SJCRH30 (cell line): ENCODE measurements around the gene RRAS2. TPM values are rescaled to one million over a fixed set of nuclear protein-coding genes. Genes with fewer than 3 reads are reported as not detected.

Experiments
- DNase-seq, 2 experiments: peaks; one replicate each; pipeline ENCODE4 v3.0.0-alpha.2; 2015 to 2020
- H3K27ac ChIP-seq: fragments of 250-450 bp; sonication (Bioruptor Pico); 2 replicates; pipeline ENCODE4 v1.5.1; 2020; ENCODE audit warnings: mild to moderate bottlenecking, moderate library complexity
- H3K27me3 ChIP-seq: fragments of 250-450 bp; sonication (Bioruptor Pico); 2 replicates; pipeline ENCODE4 v1.5.1; 2020; ENCODE audit warnings: mild to moderate bottlenecking, moderate library complexity
- H3K36me3 ChIP-seq: fragments of 250-450 bp; sonication (Bioruptor Pico); 2 replicates; pipeline ENCODE4 v1.5.1; 2020; ENCODE audit warnings: mild to moderate bottlenecking, moderate library complexity
- H3K4me1 ChIP-seq: fragments of 250-450 bp; sonication (Bioruptor Pico); 2 replicates; pipeline ENCODE4 v1.5.1; 2020; ENCODE audit warnings: mild to moderate bottlenecking, moderate library complexity
- H3K4me3 ChIP-seq: fragments of 250-450 bp; sonication (Bioruptor Pico); 2 replicates; pipeline ENCODE4 v1.5.1; 2020; ENCODE audit warnings: mild to moderate bottlenecking, moderate library complexity
- H3K9me3 ChIP-seq: fragments of 250-450 bp; sonication (Bioruptor Pico); replicated peaks from 2 replicates; pipeline ENCODE4 v1.5.1; 2020; ENCODE audit warnings: mild to moderate bottlenecking, moderate library complexity
- total RNA-seq: library from RNA; depleted of rRNA; stranded (reverse); fragments of >200 nt; shearing (Covaris generic); gene quantifications from 2 replicates; pipeline ENCODE4 v1.2.3, GENCODE V29; 2014; rRNA removed

The RRAS2 gene
- total RNA-seq, 1 experiment from 2014 or later = 93.0 TPM

DNA sequence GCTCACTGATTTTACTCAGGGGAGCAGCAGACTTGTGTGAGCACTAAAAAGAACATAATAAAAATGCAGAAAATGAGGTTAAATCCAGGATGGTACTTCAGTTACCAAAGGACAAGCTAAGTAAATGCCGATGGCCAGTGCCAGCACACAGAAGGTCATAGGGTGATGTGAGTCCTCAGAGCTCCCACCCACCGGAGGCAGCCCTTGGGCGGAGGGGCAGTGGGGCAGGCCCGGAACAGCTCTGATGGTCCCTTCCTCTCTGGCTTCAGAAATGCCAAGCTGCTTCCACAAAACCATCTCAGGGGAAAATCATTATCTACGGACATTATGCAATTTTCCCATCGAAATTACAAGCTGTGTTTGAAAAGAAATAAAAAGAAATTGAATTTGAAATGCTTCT, 124.5 kb downstream of the RRAS2 start:
- Histone ChIP-seq H3K9me3 (no peaks in the 10 kb centered on the region), H3K27me3 (peaks cover 30% of the 10 kb centered on the region; the same call in 1 of the 2 replicates), H3K36me3 (no peaks in the 10 kb centered on the region), H3K4me3 (no peak overlapping the region), H3K4me1 (no peaks in the 10 kb centered on the region), H3K27ac (no peak overlapping the region)
- no peak for DNase-seq

DNA sequence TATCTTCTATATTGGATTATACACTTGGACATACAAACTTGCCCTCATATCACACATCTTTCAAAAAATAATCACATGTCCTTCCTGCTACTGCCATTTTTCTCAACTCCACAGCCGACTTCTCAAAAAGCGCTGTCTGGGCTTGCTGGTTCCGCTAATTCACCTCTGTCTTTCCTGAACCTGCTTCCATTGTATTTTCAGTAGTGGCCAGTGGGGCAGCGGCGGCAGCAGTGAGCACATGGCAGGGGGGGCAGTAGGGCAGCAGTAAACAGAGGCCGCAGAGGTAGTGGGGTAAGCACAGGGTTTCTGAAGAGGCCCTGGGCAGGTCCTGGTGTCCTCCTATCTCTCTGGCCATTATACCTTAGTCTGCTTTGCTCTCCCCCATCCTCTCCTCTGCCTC, 126.3 kb downstream of the RRAS2 start:
- H3K27ac ChIP-seq = no peak overlapping the region
- H3K27me3 ChIP-seq = peaks cover 33% of the 10 kb centered on the region; the same call in 1 of the 2 replicates
- DNase-seq = no peak
- no peak overlapping the region for H3K4me3 ChIP-seq
- no peaks in the 10 kb centered on the region for H3K4me1 ChIP-seq
- no peaks in the 10 kb centered on the region for H3K9me3 ChIP-seq
- no peaks in the 10 kb centered on the region for H3K36me3 ChIP-seq

DNA sequence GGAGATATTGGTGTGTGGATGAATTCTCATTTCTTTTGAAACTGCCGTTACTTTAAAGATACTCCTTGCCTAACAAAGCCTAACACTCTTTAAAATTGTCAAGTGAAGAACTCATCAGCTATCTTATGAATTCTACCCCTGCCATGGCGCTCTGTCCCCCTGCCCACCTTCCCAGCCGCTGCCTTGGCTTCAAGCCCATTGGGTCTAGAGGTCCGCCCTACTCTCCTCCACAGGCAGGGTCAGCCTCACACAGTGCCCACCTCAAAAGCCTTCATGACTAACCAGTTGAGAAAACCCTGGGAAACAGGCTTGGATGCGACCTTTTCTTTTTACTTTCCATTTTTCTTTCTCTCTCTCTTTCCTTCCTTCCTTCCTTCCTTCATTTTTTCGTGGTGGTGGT, 128.6 kb downstream of the RRAS2 start:
- no peak for DNase-seq
- Histone ChIP-seq H3K36me3 (no peaks in the 10 kb centered on the region), H3K27me3 (peaks cover 36% of the 10 kb centered on the region; the same call in 1 of the 2 replicates), H3K4me1 (no peaks in the 10 kb centered on the region), H3K4me3 (no peak overlapping the region), H3K27ac (no peak overlapping the region), H3K9me3 (peaks cover 4% of the 10 kb centered on the region; the same call in 1 of the 2 replicates)

DNA sequence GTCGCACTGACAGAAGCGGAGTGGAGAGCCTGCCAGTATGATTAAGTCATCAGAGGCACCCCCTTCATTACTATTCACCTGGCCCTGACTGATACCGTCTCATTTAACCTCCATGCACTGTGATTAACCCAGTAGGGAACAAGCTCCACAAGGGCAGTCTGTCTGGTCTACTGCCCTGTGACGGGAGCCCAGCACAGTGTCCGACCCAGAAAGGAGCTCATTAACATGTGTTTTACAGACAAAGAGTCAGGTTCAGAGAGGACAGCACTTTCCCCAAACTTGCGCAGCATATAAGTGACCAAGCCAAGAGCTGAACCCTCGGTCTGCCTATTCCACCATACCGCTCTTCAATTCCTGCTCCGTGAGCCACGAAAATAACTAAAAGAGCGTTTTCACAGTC, 129.5 kb downstream of the RRAS2 start:
- H3K27ac ChIP-seq = no peak overlapping the region
- DNase-seq = no peak
- H3K4me1 ChIP-seq = no peaks in the 10 kb centered on the region
- H3K4me3 ChIP-seq = no peak overlapping the region
- H3K36me3 ChIP-seq = no peaks in the 10 kb centered on the region
- H3K27me3 ChIP-seq = peaks cover 29% of the 10 kb centered on the region; the same call in 1 of the 2 replicates
- H3K9me3 ChIP-seq = peaks cover 4% of the 10 kb centered on the region; the same call in 1 of the 2 replicates

DNA sequence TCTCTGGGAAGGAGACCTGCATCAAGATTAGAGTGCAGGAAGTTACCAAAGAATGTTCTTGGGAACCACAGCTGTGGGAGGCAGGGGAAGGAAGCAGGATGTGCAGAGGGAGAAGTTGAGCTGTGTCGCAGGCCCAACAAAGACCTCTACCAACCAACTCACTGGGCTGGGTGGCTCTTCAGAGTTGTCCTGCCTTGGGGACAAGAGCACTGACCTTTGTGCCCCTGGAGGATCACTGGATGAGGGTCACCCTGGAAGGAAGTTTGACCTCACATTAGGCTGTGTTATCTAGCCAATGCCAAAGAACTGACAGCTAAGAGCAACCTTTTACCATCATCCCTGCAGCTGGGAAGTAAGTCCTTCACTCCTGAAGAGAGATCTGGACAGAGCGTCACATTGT, 130.6 kb downstream of the RRAS2 start:
- Histone ChIP-seq H3K4me1 (no peaks in the 10 kb centered on the region), H3K27me3 (peaks cover 29% of the 10 kb centered on the region; the same call in 1 of the 2 replicates)
- no peak for DNase-seq

More for the DNA sequence above, 130.6 kb downstream of the RRAS2 start:
- H3K4me3 ChIP-seq = no peak overlapping the region
- no peaks in the 10 kb centered on the region for H3K36me3 ChIP-seq
- no peak overlapping the region for H3K27ac ChIP-seq
- H3K9me3 ChIP-seq = peaks cover 4% of the 10 kb centered on the region; the same call in 1 of the 2 replicates

Other genes starting within 250 kb of the RRAS2 start
- gene COPB1, start 140.6 kb upstream of the RRAS2 start, total RNA-seq = 188 and 195 TPM in 2 replicates
- 303 and 320 TPM in 2 replicates for gene PSMA1, start 161.2 kb upstream of the RRAS2 start, total RNA-seq